Ramos (cell line): Measurements from ENCODE around the gene METTL14.
"Not testable (repeated sequence)": the region's sequence is repeated elsewhere in the genome, so short reads cannot be mapped to it uniquely, and the experiment has no call there.

ENCODE experiments used
- in situ Hi-C: fragments of 300-500 bp; cut with MboI; formaldehyde crosslinking; loops from one replicate; pipeline ENCODE4 v1.14.3; 2022; ENCODE audit warnings: low sequenced_read_pairs; ENCODE audit not compliant: unreplicated experiment

The METTL14 gene

DNA sequence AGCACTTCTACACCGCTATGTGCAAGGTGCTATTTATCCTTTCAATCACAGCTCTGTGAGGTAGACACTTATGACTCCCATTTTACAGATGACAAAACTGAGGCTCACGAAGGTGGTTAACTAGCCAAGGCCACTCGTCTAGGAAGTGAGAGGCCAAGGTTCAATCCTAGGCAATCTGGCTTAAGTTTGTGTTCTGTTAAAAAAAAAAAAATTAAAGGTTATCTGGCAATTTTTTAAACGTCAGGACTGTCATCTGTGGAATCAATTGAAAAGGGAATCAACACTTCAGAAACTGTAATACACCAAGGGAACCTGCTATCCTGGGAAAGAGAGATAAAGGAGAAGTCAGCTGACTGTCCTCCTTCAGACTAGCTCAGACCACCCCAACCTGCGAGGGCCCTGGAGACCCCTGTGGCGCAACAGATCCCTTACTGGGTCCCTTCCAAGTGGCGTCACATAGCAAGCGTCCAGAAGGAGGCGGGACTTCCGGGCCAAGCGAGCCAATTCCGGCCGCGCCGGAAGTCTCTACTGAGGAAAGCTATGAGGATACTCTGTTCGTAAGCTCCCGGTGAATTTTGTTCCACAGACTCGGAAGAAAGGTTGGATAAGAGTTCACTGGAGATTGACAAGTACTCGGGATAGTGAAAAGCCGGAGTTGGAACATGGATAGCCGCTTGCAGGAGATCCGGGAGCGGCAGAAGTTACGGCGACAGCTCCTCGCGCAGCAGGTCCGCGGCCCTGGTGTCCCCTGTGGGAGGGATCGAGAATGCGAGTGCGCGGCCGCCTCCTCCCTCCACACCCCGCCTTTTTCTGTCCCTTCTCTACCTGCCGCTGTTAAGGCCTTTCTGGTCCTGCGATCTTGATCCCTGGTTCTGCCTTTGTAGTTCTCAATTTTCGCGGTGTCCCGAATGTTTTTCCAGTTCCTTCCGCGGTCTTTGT is at the start of gene METTL14:
Gene METTL14 (plus strand): TSS at position 520 of the 939 bp plus-strand sequence. CDS start 143 bp downstream, at position 663.
- in situ Hi-C loops = no loop called here

GRCh38 chr4:118636126-118636525 is 49.1 kb upstream of the METTL14 start:
- in situ Hi-C loops = not testable (repeated sequence)

DNA sequence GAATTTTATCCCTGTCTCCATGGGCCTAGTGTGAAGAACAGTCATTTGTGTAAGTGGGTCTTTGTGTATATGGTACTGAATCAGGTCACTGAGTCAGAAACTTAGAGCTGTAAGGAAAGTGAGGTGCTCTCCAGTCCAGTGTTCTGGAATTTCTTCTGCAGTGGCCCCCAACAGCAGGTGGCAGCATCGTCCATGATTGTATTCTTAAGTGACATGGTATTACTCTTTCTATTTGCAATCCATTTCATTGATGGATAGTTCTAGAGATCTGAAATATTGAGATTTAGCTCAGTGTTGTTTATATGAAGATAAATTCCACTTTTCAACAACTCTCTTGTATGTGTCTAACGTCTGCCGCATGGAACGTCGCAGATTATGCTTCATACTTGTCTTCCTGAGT is 20.5 kb upstream of the METTL14 start:
- in situ Hi-C loops = not testable (repeated sequence)

GRCh38 chr4:118669220-118669619 is 16.0 kb upstream of the METTL14 start:
- in situ Hi-C loops = not testable (repeated sequence)

GRCh38 chr4:118670968-118671367 is 14.2 kb upstream of the METTL14 start:
- in situ Hi-C loops = not testable (repeated sequence)

- in situ Hi-C loops = no loop called here
Measured at GRCh38 chr4:118676128-118676527, 9.1 kb upstream of the METTL14 start.

GRCh38 chr4:118680808-118681207 is 4.4 kb upstream of the METTL14 start:
- in situ Hi-C loops = no loop called here

GRCh38 chr4:118682928-118683327 is 2.3 kb upstream of the METTL14 start:
- in situ Hi-C loops = no loop called here

- in situ Hi-C loops = no loop called here
Measured at GRCh38 chr4:118683513-118683912, 1.7 kb upstream of the METTL14 start.

GRCh38 chr4:118703118-118703517 is 17.9 kb downstream of the METTL14 start:
- in situ Hi-C loops = no loop called here

GRCh38 chr4:118711052-118711451 is 25.9 kb downstream of the METTL14 start:
- in situ Hi-C loops = no loop called here

DNA sequence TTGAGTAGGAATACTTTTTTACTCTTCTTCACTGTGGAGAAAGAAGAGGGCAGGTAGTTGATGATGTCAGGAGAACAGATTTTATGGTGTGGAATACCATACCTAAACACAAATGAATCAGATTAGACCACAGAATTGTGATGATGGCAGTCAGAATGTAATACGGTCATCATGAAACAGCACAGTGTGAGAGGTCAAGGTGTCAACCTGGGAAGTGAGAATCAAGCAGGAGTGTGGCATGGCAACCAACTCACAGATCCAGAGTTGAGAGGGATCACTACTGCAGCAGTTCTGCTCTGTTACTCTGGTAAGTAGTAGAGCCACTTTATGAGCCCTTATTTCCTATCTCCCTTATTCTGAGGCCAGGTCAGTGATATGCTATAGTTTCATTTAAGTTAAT is 27.7 kb downstream of the METTL14 start:
- in situ Hi-C loops = no loop called here

- in situ Hi-C loops = no loop called here
Measured at GRCh38 chr4:118714682-118715081, 29.5 kb downstream of the METTL14 start.

DNA sequence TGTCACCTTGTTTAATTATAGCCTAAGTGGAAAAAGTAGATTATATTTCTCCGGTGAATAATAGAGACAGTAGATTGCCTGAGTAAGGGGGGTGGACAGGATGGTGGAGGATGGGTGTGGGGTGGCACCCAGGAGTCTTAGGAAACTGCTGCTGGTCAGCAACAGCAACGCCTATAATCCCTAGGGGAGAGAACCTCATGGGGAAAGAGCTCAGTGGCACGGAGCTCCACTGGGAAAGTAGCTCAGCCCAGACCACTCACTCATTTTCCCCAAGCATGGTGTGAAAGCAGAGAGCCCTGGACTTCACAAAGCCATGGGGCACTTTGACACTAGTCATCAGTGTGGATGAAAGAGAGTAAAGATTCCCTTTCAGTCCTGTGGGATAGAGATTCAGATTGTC is 31.1 kb downstream of the METTL14 start:
- in situ Hi-C loops = no loop called here

- in situ Hi-C loops = no loop called here
Measured at GRCh38 chr4:118718511-118719170, 33.4 kb downstream of the METTL14 start.

DNA sequence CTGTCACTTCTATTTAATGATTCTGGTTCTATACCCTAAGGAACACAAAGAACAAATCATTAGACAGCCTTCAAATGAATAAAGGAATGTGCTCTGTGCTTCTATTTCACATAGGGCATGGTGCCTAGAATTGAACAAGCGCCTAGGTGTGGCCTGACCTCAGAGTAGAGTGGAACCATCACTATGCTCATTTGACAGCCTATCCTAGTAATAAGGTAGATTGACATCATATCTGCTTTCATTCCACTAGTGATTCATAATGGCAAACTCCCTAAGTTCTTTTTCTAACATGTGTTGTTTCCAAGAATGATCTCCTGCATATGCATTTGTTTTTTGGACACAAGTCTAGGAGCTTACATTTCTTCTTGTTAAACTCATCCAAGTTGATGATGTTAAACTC is 36.6 kb downstream of the METTL14 start:
- in situ Hi-C loops = no loop called here

DNA sequence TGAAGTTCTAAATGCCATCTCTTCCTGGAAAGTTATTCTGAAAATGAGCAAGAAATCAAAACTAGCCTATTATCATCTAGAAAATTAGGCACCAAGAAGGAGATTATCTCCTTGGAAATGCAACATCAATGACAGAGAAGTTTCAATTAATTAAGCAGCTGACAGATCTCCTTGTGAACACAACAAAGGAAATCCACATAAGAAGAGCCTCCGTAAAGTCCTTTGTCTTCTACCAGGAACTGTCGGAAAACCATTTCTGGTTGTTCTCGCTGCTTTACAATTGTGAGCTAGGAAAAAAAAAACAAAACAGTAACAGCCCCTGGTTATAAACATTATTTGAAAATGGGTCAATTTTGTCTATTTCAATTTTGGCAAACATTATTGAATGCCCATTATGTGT is 38.2 kb downstream of the METTL14 start:
- in situ Hi-C loops = no loop called here

- in situ Hi-C loops = no loop called here
Measured at GRCh38 chr4:118727360-118727759, 42.2 kb downstream of the METTL14 start.

- in situ Hi-C loops = no loop called here
Measured at GRCh38 chr4:118729287-118730286, 44.4 kb downstream of the METTL14 start.

DNA sequence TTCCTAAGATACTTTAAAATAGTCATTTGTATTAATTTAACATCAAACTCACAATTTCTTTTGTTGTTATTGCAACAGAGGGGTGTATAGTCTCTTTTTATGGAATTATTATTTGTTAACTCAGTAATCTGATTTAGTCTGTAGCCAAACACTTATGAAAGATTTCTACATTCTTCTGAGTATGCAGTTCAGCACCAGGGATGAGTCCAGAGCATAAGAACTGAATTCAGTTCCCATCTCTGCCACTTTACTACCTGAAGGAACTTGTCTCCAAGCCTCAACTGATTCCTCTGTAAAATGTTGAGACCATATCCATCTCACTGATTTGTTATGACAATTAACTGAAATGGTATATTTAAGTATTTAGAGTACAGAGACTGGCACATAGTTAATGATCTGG is 45.5 kb downstream of the METTL14 start:
- in situ Hi-C loops = no loop called here
